NB4 (cell line): ENCODE data around the gene UGGT2.

Experiments used
- MYC ChIP-seq: IDR thresholded peaks from 2 replicates; pipeline ENCODE4 v1.6.1; 2011; ENCODE audit warnings: low read depth, low read length
- POLR2A ChIP-seq: IDR thresholded peaks from 2 replicates; pipeline ENCODE4 v1.6.1; 2011; ENCODE audit warnings: mild to moderate bottlenecking; ENCODE audit not compliant: insufficient read length; ENCODE audit errors: extremely low read depth
- TF ChIP-seq, protein P1 (sequence below): IDR thresholded peaks from one replicate; pipeline ENCODE4 v1.5.1; 2012; ENCODE audit warnings: low read depth, low read length

DNA sequence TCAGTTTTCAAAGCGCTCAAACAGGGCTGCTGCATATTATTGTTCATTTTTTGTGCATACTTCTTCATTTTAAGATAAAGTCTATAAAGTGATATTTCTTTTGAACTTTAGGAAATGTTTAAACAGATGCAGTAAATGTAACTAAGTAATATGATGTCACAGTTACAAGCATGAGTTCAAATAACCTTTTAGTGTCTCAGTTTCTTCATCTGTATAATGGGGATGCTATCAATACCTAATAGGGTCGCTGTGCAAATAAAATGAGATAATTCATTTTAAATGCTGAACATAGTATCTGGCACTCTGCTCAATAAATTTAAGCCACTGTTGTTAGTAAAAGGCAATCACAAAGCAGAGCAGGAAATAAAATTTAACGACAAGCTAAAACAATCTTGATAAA is 97.5 kb downstream of the UGGT2 start:
- TF ChIP-seq MYC (no peak), POLR2A (no peak)
- TF ChIP-seq, protein P1, sequence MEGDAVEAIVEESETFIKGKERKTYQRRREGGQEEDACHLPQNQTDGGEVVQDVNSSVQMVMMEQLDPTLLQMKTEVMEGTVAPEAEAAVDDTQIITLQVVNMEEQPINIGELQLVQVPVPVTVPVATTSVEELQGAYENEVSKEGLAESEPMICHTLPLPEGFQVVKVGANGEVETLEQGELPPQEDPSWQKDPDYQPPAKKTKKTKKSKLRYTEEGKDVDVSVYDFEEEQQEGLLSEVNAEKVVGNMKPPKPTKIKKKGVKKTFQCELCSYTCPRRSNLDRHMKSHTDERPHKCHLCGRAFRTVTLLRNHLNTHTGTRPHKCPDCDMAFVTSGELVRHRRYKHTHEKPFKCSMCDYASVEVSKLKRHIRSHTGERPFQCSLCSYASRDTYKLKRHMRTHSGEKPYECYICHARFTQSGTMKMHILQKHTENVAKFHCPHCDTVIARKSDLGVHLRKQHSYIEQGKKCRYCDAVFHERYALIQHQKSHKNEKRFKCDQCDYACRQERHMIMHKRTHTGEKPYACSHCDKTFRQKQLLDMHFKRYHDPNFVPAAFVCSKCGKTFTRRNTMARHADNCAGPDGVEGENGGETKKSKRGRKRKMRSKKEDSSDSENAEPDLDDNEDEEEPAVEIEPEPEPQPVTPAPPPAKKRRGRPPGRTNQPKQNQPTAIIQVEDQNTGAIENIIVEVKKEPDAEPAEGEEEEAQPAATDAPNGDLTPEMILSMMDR, result no peak
